Liver (tissue), 9 donors: ENCODE results near the gene PREPL. TPM values are rescaled to one million over a fixed set of nuclear protein-coding genes. Genes with fewer than 3 reads are reported as not detected.

Source experiments
- DNase-seq: peaks from one replicate; pipeline ENCODE4 v3.0.0-alpha.2; 2017; ENCODE audit warnings: low spot score
- H3K27ac ChIP-seq, 2 donors: one replicate each; pipeline ENCODE4 v1.7.0; 2013; ENCODE audit warnings: inconsistent platforms in 2 of 2, low read length in 2 of 2, control low read depth in 1 of 2, low read depth in 1 of 2, mild to moderate bottlenecking in 1 of 2
- H3K27me3 ChIP-seq, 4 donors: one replicate each; pipeline versions ENCODE4 v1.6.1 to v1.7.0; 2013; ENCODE audit warnings: low read length in 3 of 4, inconsistent platforms in 1 of 4, mild to moderate bottlenecking in 1 of 4, moderate library complexity in 1 of 4; ENCODE audit not compliant: control insufficient read depth in 4 of 4, insufficient read depth in 4 of 4
- H3K36me3 ChIP-seq, 4 donors: one replicate each; pipeline versions ENCODE4 v1.6.1 to v1.7.0; 2013; ENCODE audit warnings: low read length in 3 of 4, mild to moderate bottlenecking in 3 of 4, low read depth in 1 of 4, moderate library complexity in 1 of 4; ENCODE audit not compliant: control insufficient read depth in 4 of 4, insufficient read depth in 3 of 4
- H3K4me1 ChIP-seq, 4 donors: one replicate each; pipeline versions ENCODE4 v1.6.1 to v1.7.0; 2013; ENCODE audit warnings: low read length in 3 of 4, mild to moderate bottlenecking in 3 of 4, moderate library complexity in 1 of 4; ENCODE audit not compliant: control insufficient read depth in 4 of 4, insufficient read depth in 4 of 4
- H3K4me3 ChIP-seq, 3 donors: one replicate each; pipeline versions ENCODE4 v1.6.1 to v1.7.0; 2013; ENCODE audit warnings: low read length in 3 of 3, control low read depth in 1 of 3, low read depth in 1 of 3, mild to moderate bottlenecking in 1 of 3
- H3K9ac ChIP-seq, 2 donors: one replicate each; pipeline ENCODE4 v1.7.0; 2013; ENCODE audit warnings: low read length in 2 of 2, mild to moderate bottlenecking in 2 of 2, moderate library complexity in 2 of 2, control low read depth in 1 of 2, low read depth in 1 of 2
- H3K9me3 ChIP-seq, 4 donors: one replicate each; pipeline versions ENCODE4 v1.6.1 to v1.7.0; 2013; ENCODE audit warnings: low read length in 3 of 4; ENCODE audit not compliant: control insufficient read depth in 4 of 4
- ATF3 ChIP-seq: IDR thresholded peaks from 2 replicates; pipeline ENCODE4 v1.6.1; 2016; ENCODE audit warnings: antibody characterized with exemption
- CTCF ChIP-seq: fragments of 150-350 bp; IDR thresholded peaks from 2 replicates; pipeline ENCODE4 v1.5.1; 2017; ENCODE audit warnings: improper control_type of control experiment, low read depth, low read length; ENCODE audit not compliant: missing input control
- EGR1 ChIP-seq, 2 donors: IDR thresholded peaks; 2 replicates each; pipeline ENCODE4 v1.6.1; 2016 to 2018; ENCODE audit warnings: antibody characterized with exemption in 2 of 2, low read depth in 2 of 2
- FOXA1 ChIP-seq: IDR thresholded peaks from 2 replicates; pipeline ENCODE4 v1.6.1; 2016; ENCODE audit warnings: antibody characterized with exemption
- FOXA2 ChIP-seq: IDR thresholded peaks from 2 replicates; pipeline ENCODE4 v1.6.1; 2016; ENCODE audit warnings: antibody characterized with exemption
- GABPA ChIP-seq, 2 donors: IDR thresholded peaks in 1 of 2; conservative IDR thresholded peaks in 1 of 2; 2 replicates each; pipeline ENCODE4 v1.6.1; 2016; ENCODE audit warnings: antibody characterized with exemption in 2 of 2, mild to moderate bottlenecking in 1 of 2, moderate library complexity in 1 of 2
- HNF4A ChIP-seq, 2 donors: conservative IDR thresholded peaks; 2 replicates each; pipeline ENCODE4 v1.6.1; 2016; ENCODE audit warnings: antibody characterized with exemption in 2 of 2, mild to moderate bottlenecking in 2 of 2
- HNF4G ChIP-seq: IDR thresholded peaks from 2 replicates; pipeline ENCODE4 v1.6.1; 2016; ENCODE audit warnings: antibody characterized with exemption
- JUND ChIP-seq, 2 donors: IDR thresholded peaks; 2 replicates each; pipeline ENCODE4 v1.6.1; 2016; ENCODE audit warnings: antibody characterized with exemption in 2 of 2
- NR2F2 ChIP-seq: IDR thresholded peaks from 2 replicates; pipeline ENCODE4 v1.6.1; 2016; ENCODE audit warnings: antibody characterized with exemption
- RAD21 ChIP-seq, 2 donors: IDR thresholded peaks; 2 replicates each; pipeline ENCODE4 v1.6.1; 2016; ENCODE audit warnings: antibody characterized with exemption in 2 of 2, mild to moderate bottlenecking in 2 of 2
- REST ChIP-seq: IDR thresholded peaks from 2 replicates; pipeline ENCODE4 v1.6.1; 2016; ENCODE audit warnings: antibody characterized with exemption, mild to moderate bottlenecking
- RXRA ChIP-seq, 2 donors: IDR thresholded peaks; 2 replicates each; pipeline ENCODE4 v1.6.1; 2017 to 2018; ENCODE audit warnings: antibody characterized with exemption in 2 of 2, mild to moderate bottlenecking in 1 of 2
- SP1 ChIP-seq: IDR thresholded peaks from 2 replicates; pipeline ENCODE4 v1.6.1; 2018; ENCODE audit warnings: antibody characterized with exemption, mild to moderate bottlenecking
- TAF1 ChIP-seq: conservative IDR thresholded peaks from 2 replicates; pipeline ENCODE4 v1.6.1; 2016; ENCODE audit warnings: antibody characterized with exemption, mild to moderate bottlenecking
- YY1 ChIP-seq: IDR thresholded peaks from 2 replicates; pipeline ENCODE4 v1.6.1; 2016; ENCODE audit warnings: antibody characterized with exemption, mild to moderate bottlenecking
- ZBTB33 ChIP-seq: IDR thresholded peaks from 2 replicates; pipeline ENCODE4 v1.6.1; 2016; ENCODE audit warnings: antibody characterized with exemption
- WGBS: extraction: QIAGEN DNeasy Blood & Tissue Kit; methylation state at CpG from one replicate; pipeline ENCODE4 v1.1.7; 2013; 5-methylcytosine and 5-hydroxymethylcytosine counted together
- polyA plus RNA-seq, 2 donors: library from polyadenylated mRNA; stranded (reverse) in 1 of 2; unstranded in 1 of 2; fragments of 200-250 nt in 1 of 2; fragments of >200 nt in 1 of 2; fragmentation: Nextera tagmentation in 1 of 2; extraction: Ambion mirVana in 1 of 2; gene quantifications; one replicate each; pipeline versions ENCODE4 v1.2.1 to v1.2.3, GENCODE V29; 2013 to 2015
- total RNA-seq, 2 donors: library from RNA; depleted of rRNA; stranded (reverse); fragments of >200 nt; gene quantifications; one replicate each; pipeline ENCODE4 v1.2.3, GENCODE V29; 2014
- TF ChIP-seq, protein P1 (sequence below): IDR thresholded peaks from 2 replicates; pipeline ENCODE4 v1.6.1; 2016; ENCODE audit warnings: antibody characterized with exemption
- donor health status: healthy.
- donor health status: healthy.
- donor health status: healthy.
- donor health status: healthy.
- donor health status: healthy.

PREPL gene
- total and polyA plus RNA-seq, 4 donors = 7.9 to 18.8 (median 11.7) TPM

- 95% methylated on average over 3 of the region's 3 CpGs for WGBS
Measured at GRCh38 chr2:44372246-44372645, 11.0 kb upstream of the PREPL start.

GRCh38 chr2:44371445-44371844 is 10.2 kb upstream of the PREPL start:
- TF ChIP-seq HNF4G (no peak), SP1 (no peak), FOXA2 (no peak), JUND (IDR thresholded peaks at IDR 0.05) (no peak), TAF1 (no peak), REST (no peak), CTCF (no peak), EGR1 (IDR thresholded peaks at IDR 0.05; ENCODE audit: low read depth in 2 of 2) (no peak), ATF3 (no peak), GABPA (IDR thresholded peaks at IDR 0.05 in 1 of 2, conservative IDR thresholded peaks at IDR 0.05 in 1 of 2) (no peak), FOXA1 (no peak), ZBTB33 (no peak), YY1 (no peak), NR2F2 (no peak), HNF4A (conservative IDR thresholded peaks at IDR 0.05) (no peak), RXRA (IDR thresholded peaks at IDR 0.05) (no peak), RAD21 (IDR thresholded peaks at IDR 0.05) (no peak)
- TF ChIP-seq, protein P1, sequence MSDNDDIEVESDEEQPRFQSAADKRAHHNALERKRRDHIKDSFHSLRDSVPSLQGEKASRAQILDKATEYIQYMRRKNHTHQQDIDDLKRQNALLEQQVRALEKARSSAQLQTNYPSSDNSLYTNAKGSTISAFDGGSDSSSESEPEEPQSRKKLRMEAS = no peak
- Histone ChIP-seq H3K9me3 (no peaks in the 10 kb centered on the region), H3K36me3 (no peaks in the 10 kb centered on the region), H3K4me1 (no peaks in the 10 kb centered on the region), H3K27me3 (no peaks in the 10 kb centered on the region), H3K9ac (no peak overlapping the region), H3K4me3 (no peak overlapping the region), H3K27ac (no peak overlapping the region)
- DNase-seq = no peak

More at GRCh38 chr2:44372246-44372645, 11.0 kb upstream of the PREPL start:
- Histone ChIP-seq H3K9ac (no peak overlapping the region), H3K27me3 (no peaks in the 10 kb centered on the region), H3K9me3 (no peaks in the 10 kb centered on the region), H3K4me3 (no peak overlapping the region), H3K36me3 (no peaks in the 10 kb centered on the region), H3K27ac (no peak overlapping the region), H3K4me1 (no peaks in the 10 kb centered on the region)
- DNase-seq = no peak
- no peak for TF ChIP-seq GABPA (IDR thresholded peaks at IDR 0.05 in 1 of 2, conservative IDR thresholded peaks at IDR 0.05 in 1 of 2)
- no peak for TF ChIP-seq YY1
- TF ChIP-seq TAF1 = no peak
- TF ChIP-seq EGR1 (IDR thresholded peaks at IDR 0.05; ENCODE audit: low read depth in 2 of 2) = no peak
- no peak for TF ChIP-seq CTCF
- TF ChIP-seq HNF4A (conservative IDR thresholded peaks at IDR 0.05) = no peak
- TF ChIP-seq FOXA1 = no peak
